Measurements from ENCODE around the gene GTF2H4. TPM values are rescaled to one million over a fixed set of nuclear protein-coding genes. Genes with fewer than 3 reads are reported as not detected.

The GTF2H4 gene
- total and polyA plus RNA-seq, 4 donors = 6.2 to 15.8 (median 12.3) TPM

GRCh38 chr6:30891450-30891723 is 16.6 kb upstream of the GTF2H4 start (continued):
- TF ChIP-seq, protein P1, sequence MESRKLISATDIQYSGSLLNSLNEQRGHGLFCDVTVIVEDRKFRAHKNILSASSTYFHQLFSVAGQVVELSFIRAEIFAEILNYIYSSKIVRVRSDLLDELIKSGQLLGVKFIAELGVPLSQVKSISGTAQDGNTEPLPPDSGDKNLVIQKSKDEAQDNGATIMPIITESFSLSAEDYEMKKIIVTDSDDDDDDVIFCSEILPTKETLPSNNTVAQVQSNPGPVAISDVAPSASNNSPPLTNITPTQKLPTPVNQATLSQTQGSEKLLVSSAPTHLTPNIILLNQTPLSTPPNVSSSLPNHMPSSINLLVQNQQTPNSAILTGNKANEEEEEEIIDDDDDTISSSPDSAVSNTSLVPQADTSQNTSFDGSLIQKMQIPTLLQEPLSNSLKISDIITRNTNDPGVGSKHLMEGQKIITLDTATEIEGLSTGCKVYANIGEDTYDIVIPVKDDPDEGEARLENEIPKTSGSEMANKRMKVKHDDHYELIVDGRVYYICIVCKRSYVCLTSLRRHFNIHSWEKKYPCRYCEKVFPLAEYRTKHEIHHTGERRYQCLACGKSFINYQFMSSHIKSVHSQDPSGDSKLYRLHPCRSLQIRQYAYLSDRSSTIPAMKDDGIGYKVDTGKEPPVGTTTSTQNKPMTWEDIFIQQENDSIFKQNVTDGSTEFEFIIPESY (IDR thresholded peaks at IDR 0.05) = no peak
- no peak for TF ChIP-seq RAD21 (IDR thresholded peaks at IDR 0.05)

- TF ChIP-seq YY1 (IDR thresholded peaks at IDR 0.05) (no peak), GABPA (IDR thresholded peaks at IDR 0.05 in 1 of 2, conservative IDR thresholded peaks at IDR 0.05 in 1 of 2) (no peak), FOXA2 (IDR thresholded peaks at IDR 0.05) (no peak), RAD21 (IDR thresholded peaks at IDR 0.05) (no peak), HNF4A (conservative IDR thresholded peaks at IDR 0.05) (no peak), JUND (IDR thresholded peaks at IDR 0.05) (no peak), RXRA (IDR thresholded peaks at IDR 0.05) (no peak), EGR1 (IDR thresholded peaks at IDR 0.05; ENCODE audit: low read depth in 2 of 2) (no peak), NR2F2 (IDR thresholded peaks at IDR 0.05) (no peak), TAF1 (conservative IDR thresholded peaks at IDR 0.05) (no peak), HNF4G (IDR thresholded peaks at IDR 0.05) (no peak), FOXA1 (IDR thresholded peaks at IDR 0.05) (no peak)
- TF ChIP-seq, protein P2, sequence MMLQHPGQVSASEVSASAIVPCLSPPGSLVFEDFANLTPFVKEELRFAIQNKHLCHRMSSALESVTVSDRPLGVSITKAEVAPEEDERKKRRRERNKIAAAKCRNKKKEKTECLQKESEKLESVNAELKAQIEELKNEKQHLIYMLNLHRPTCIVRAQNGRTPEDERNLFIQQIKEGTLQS (IDR thresholded peaks at IDR 0.05) = no peak
- TF ChIP-seq, protein P1 (IDR thresholded peaks at IDR 0.05) = no peak
- TF ChIP-seq, protein P3, sequence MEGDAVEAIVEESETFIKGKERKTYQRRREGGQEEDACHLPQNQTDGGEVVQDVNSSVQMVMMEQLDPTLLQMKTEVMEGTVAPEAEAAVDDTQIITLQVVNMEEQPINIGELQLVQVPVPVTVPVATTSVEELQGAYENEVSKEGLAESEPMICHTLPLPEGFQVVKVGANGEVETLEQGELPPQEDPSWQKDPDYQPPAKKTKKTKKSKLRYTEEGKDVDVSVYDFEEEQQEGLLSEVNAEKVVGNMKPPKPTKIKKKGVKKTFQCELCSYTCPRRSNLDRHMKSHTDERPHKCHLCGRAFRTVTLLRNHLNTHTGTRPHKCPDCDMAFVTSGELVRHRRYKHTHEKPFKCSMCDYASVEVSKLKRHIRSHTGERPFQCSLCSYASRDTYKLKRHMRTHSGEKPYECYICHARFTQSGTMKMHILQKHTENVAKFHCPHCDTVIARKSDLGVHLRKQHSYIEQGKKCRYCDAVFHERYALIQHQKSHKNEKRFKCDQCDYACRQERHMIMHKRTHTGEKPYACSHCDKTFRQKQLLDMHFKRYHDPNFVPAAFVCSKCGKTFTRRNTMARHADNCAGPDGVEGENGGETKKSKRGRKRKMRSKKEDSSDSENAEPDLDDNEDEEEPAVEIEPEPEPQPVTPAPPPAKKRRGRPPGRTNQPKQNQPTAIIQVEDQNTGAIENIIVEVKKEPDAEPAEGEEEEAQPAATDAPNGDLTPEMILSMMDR (IDR thresholded peaks at IDR 0.05; ENCODE audit: low read depth, low read length, missing input control) = no peak
- H3K9ac ChIP-seq (ENCODE audit: low read depth in 1 of 2, low read length in 2 of 2) = no peak overlapping the region
- H3K27me3 ChIP-seq (ENCODE audit: control insufficient read depth in 4 of 4, insufficient read depth in 4 of 4, low read length in 3 of 4) = no peaks in the 10 kb centered on the region
- 92% methylated on average over 21 of the region's 21 CpGs for WGBS
- no peak for DNase-seq (ENCODE audit: low spot score)
- no peaks in the 10 kb centered on the region for H3K4me1 ChIP-seq (ENCODE audit: control insufficient read depth in 4 of 4, insufficient read depth in 4 of 4, low read length in 3 of 4)
- H3K4me3 ChIP-seq (ENCODE audit: low read depth in 1 of 3, low read length in 3 of 3) = no peak overlapping the region
- no peak overlapping the region for H3K27ac ChIP-seq (ENCODE audit: low read depth in 1 of 2, low read length in 2 of 2)
- H3K36me3 ChIP-seq (ENCODE audit: control insufficient read depth in 4 of 4, insufficient read depth in 3 of 4, low read depth in 1 of 4, low read length in 3 of 4) = peaks cover 0 to 6% (median 1%) of the 10 kb centered on the region in 4 donors
- H3K9me3 ChIP-seq (ENCODE audit: control insufficient read depth in 4 of 4, low read length in 3 of 4) = no peaks in the 10 kb centered on the region
Measured at GRCh38 chr6:30891816-30892538, 16.0 kb upstream of the GTF2H4 start.
